HG02870 (cell line): ENCODE data around the gene ESAM.
A peak's percentile ranks its signal among the peaks of the same experiment; 100 is the strongest.

Source experiments
- ATAC-seq: cut with Tn5 transposase; IDR thresholded peaks from one replicate; pipeline ENCODE4 v1.9.1; 2021; ENCODE audit warnings: mild to moderate bottlenecking, moderate library complexity; ENCODE audit not compliant: unreplicated experiment

The ESAM gene

DNA sequence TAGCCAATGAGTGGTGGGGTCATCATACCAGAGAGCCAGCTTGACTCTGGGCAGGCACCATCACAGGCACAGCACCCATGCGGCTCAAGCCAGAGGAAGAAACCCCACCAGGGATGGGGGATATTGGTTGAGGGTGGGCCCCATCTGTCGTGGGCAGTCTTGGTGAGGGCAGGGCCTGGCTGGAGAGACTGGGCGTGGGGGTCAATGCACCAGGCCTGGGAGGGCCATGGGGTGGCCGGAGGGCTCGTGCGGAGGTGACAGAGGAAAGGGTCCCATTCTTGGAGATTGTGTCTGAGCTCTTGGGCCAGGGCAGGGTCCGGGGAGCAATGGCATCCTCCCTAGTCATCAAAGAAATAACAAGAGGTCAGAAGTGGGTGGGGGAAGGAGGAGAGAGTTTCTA, 8.5 kb downstream of the ESAM start:
- no peak for ATAC-seq

- ATAC-seq, result no peak
These were observed 8.9 kb downstream of the ESAM start for GRCh38 chr11:124753205-124753604.

- no peak for ATAC-seq
These were observed 9.5 kb downstream of the ESAM start for GRCh38 chr11:124752471-124753102.

- no peak for ATAC-seq
These were observed 10.2 kb downstream of the ESAM start, which contains the start of gene VSIG2 for GRCh38 chr11:124751741-124752470. VSIG2 (minus strand) TSS chr11:124752255; CDS start chr11:124752137, 118 bp downstream.

- no peak for ATAC-seq
These were observed 10.7 kb downstream of the ESAM start for GRCh38 chr11:124751391-124751740.

DNA sequence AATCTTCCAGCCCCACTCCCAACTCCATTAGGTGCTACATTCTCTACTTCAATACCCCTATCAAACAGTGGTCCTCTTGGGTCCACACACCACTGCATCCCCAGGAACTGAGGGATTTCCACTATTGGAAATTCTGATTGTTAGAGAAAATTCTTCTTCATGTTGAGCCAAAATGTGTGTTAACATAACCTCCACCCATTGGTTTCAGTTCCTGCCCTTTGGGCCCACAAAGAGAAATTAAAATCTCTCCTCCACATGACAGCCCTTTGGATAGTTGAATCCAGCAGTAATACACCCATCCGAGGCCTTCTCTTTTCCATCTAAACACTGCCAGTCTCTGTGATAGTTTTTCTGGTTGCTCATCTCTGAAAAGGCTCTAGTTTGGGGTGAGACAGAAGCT, 12.2 kb downstream of the ESAM start:
- ATAC-seq, result no peak

DNA sequence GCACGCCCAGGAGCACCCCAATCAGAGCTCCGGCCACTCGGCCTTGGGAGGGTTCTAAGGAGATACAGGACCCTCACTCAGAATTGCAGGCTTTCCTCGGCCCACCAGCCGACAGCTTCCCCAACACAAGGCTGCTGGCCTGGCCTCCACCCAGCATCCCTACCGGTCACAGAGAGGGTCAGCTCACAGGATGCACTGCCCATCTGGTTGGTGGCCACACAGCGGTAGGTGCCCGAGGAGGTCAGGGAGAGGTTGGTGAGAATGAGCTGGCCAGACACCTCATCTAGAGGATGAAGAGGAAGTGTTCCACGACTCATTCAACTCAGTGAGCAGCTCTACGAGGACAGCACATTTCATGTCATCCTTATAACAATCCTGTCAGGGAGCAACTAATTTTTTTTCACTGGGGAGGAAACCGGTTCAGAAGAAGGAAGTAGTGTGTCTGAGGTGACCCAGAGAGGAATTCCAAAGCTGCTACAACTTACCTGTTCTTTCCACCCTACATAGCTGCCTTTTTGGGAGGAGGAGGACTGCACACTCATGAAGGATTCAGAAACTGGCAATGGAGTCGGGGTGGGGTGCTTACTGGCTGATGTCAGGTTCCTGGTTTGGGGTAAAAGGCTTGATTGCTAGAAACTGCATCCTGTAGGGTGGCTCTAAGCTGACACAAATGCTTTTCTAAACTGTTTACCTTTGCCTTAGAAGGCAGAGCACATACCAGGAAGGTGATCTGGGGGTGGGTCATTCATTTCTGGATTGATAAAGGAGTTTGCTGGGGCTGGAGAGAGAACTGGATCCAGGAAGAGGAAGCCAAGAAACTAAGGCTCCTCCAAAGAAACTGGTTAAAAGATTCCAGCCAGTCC, 13.4 kb downstream of the ESAM start:
- ATAC-seq, result no peak

- ATAC-seq, result no peak
These were observed 14.0 kb downstream of the ESAM start for GRCh38 chr11:124748100-124748418.

- no peak for ATAC-seq
These were observed 14.5 kb downstream of the ESAM start for GRCh38 chr11:124747406-124748099.

DNA sequence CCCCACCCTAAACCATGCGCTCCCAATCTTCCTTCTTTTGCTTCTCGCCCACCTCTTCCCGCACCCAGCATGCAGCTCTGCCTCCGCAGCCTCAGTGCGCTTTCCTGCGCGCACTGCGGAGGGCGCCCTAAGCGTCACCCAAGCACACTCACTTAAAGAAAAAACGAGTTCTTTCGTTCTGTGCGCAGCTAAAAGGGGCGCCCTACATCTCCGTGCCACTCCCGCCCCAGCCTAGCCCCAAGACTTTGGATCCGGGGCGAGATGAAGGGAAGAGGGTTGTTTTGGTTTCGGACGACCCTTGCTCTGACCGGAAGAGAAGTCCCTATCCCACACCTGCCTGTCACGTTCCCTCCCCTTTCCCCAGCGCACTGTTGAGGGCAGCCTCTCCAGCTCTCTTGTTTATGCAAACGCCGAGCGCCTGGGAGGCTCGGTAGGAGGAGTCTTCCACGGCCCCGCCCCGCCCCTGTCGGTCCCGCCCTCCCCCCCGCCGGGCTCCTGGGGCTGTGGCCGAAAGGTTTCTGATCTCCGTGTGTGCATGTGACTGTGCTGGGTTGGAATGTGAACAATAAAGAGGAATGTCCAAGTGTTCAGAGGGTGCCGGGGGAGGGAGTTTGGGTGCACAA, 15.4 kb downstream of the ESAM start:
- ATAC-seq, result peak; percentile 88

GRCh38 chr11:124745835-124746620, 16.1 kb downstream of the ESAM start:
- peak; percentile 10 for ATAC-seq

GRCh38 chr11:124745270-124745834, 16.7 kb downstream of the ESAM start:
- no peak for ATAC-seq

GRCh38 chr11:124743050-124743449, 19.0 kb downstream of the ESAM start:
- ATAC-seq, result no peak

DNA sequence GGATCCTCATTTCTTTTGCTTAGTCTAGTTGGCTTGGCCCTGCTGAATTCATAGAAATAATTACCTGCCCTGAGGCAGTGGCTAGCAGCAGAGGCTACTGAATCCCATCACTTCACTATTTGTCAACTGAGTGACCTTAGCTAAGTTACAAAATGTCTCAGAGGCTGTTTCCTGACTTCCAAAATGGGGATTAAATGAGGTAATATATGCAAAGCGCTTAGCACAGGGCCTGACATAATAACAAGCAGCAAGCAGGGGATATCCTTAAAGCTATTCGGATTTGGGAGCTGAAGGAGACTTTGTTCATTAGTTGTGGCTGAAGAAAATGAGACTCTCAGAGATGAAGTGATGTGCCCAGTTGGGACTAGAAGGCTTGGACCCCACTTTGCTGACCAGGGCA, 19.5 kb downstream of the ESAM start:
- no peak for ATAC-seq

DNA sequence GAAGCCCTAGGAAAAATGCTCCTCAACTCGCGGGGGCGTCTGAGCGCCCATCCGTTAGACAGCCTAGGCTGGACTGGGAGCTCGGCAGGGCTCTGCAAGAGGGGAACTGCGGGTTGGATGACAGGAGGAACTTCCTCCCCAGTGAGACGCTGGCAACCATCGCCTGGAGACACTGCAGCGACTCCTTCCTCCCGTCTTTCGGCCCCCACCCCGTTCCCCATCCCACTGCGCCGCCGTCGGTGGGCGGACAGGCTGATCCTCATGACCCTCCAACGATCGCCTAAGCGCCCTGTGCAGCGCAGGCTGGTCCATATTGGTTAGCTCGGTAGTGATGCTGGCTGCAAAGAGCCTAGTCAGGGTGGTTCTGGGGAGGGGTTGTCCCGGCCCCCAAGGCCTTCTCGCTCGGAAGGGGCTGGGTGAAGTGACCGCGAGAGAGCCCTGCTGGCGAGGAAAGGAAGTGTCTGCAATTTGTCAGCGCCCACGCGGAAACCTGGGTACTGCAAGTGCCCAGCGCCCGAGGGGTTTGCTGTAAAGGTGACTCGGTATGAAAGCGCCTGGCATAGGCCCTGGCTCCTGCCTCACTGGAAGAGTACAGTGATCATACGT, 21.7 kb downstream of the ESAM start:
- peak; percentile 33 for ATAC-seq

DNA sequence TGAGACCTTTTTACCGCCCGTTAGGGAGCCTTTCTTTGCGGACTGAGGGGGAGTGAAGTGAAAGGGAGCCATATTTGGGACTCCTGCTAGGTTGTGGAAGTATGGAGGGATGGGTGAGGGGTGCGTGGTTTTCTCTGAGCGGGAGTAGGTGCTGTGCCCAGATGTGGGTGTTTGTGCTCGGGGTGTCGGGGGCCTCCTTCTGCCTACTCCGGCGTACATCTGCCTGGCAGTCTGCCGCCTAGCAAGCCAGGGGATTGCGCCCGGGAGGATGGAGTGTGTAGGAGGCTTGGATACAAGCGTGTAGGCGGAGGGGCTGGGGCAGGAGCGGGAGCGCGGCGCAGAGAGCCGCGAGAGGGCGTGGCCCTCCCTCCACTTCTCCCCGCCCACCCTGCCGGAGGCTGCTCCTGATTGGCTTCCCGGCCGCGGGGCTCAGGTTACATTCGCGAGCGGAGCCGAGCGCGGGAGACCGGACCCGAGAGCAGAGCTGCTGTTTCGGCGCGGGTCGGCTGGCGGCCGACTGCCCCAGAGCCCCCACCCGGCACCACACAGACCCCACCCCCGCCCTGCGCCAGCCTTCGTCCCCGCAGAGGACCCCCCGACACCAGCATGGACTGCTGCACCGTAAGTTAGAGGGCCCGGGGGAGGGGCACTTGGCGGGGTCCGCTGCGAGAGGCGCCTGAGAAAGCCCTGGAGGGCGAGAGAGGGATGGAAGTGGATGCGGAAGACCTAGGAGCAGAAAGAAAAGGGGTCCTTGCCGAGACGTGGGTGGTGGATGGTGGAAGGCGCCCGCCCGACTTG, 22.4 kb downstream of the ESAM start, which contains the start of gene NRGN:
NRGN (plus strand) TSS at position 464 of the 798 bp plus-strand sequence; CDS start at position 607, 143 bp downstream.
- ATAC-seq, result peak; percentile 99

- no peak for ATAC-seq
These were observed 23.2 kb downstream of the ESAM start for GRCh38 chr11:124738713-124739478.
